NCI-H1105 (cell line): ENCODE data around the gene AP1S1.
"Not testable (repeated sequence)": the region's sequence is repeated elsewhere in the genome, so short reads cannot be mapped to it uniquely, and the experiment has no call there.

Source experiments
- DNase-seq: peaks from one replicate; lab custom pipeline; 2025; lab: John Stamatoyannopoulos, UW

Gene AP1S1

GRCh38 chr7:101201695-101202602 lies 47.7 kb downstream of the AP1S1 start:
- no peak for DNase-seq

GRCh38 chr7:101202603-101202918 lies 48.3 kb downstream of the AP1S1 start:
- no peak for DNase-seq

- DNase-seq, result not testable (repeated sequence)
These were observed 49.8 kb downstream of the AP1S1 start for GRCh38 chr7:101203740-101204738.

- no peak for DNase-seq
These were observed 51.8 kb downstream of the AP1S1 start for GRCh38 chr7:101205901-101206664.

- no peak for DNase-seq
These were observed 52.4 kb downstream of the AP1S1 start for GRCh38 chr7:101206665-101207042.

GRCh38 chr7:101207459-101207858 lies 53.2 kb downstream of the AP1S1 start:
- DNase-seq, result no peak

- DNase-seq, result no peak
These were observed 54.5 kb downstream of the AP1S1 start for GRCh38 chr7:101208794-101209193.

GRCh38 chr7:101210143-101210542 lies 55.9 kb downstream of the AP1S1 start:
- DNase-seq, result no peak
